ENCODE measurements around the gene PSD4.
"Not testable (repeated sequence)": the region's sequence is repeated elsewhere in the genome, so short reads cannot be mapped to it uniquely, and the experiment has no call there.

Gene PSD4

GRCh38 chr2:113225263-113226259 lies 51.8 kb downstream of the PSD4 start:
- peak; percentile 8 for DNase-seq

GRCh38 chr2:113226462-113226861 lies 52.7 kb downstream of the PSD4 start:
- no peak for DNase-seq

- no peak for DNase-seq
Measured at GRCh38 chr2:113227290-113227689, 53.5 kb downstream of the PSD4 start.

GRCh38 chr2:113227698-113228097 lies 53.9 kb downstream of the PSD4 start:
- DNase-seq: no peak

DNA sequence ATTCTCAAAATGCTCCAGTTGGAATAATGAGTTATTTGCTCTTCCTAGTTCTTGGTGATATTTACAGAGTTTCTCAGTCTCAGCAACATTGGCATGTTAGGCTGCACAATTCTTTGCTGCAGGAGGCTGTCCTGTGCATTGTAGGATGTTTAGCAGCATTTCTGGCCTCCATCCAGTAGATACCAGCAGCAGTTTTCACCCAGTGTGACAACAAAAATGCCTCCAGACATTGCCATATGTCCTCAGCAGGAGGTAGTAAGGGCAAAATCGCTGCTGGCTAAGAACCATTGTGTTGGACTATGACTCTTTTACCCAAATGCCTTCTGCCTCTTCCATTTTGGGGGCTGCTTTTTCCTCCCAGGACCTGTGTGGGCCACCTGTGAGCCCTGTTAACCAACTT lies 54.6 kb downstream of the PSD4 start:
- DNase-seq: no peak

DNA sequence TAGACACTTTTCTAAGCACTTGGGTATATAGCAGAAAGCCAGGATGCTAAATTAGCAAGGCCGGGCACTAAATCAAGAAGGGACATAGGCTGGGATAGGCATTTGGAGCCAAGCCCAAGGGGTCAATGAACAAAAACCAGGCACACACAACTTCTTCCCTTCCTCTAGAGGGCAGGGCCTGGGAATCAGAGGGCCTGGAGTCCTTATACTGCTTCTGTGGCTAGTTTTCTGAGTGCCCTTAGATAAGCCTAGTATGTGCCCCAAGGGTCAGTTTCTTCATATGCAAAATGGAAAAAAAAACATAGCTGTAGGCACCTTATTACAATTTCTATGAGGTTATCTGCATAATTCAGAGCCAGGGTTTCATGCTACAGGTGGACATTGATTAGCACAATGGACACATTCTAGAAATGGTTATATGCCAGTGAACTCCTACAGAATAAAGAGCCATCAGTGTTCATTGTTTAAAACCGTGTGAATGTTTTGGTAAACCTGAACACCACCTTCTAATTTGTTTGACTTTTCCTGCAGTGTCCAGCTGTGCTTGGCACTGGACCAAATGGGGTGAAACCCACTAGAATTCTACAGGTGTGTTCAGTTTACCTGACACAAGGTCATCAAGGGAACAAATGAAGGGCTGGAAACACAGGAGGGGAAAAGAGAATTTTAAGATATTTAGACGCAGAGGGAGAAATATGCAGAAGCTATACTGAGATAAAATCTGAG lies 55.4 kb downstream of the PSD4 start:
- DNase-seq: no peak

GRCh38 chr2:113229795-113230194 lies 56.0 kb downstream of the PSD4 start:
- DNase-seq: peak; percentile 30

GRCh38 chr2:113230531-113230930 lies 56.8 kb downstream of the PSD4 start:
- DNase-seq: peak; percentile 93

DNA sequence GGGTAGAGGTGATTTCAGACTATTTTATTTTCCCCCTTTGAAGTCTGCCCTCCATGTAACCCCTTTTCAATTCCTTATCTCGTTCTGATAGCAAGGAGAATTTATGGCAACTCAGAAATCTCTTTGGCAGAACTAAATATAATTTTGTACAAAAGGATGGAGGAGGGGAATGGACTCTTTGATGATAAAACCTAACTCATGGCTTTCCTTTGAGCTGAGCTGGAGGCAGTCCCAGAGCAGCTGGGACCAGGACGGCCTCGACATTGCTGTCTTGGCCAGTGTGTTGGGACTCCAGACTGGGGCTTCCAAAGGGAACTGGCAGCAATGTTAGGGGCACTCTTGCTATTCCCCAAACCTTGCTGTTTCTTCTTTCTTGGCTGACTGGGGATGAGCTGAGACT lies 57.3 kb downstream of the PSD4 start:
- no peak for DNase-seq

DNA sequence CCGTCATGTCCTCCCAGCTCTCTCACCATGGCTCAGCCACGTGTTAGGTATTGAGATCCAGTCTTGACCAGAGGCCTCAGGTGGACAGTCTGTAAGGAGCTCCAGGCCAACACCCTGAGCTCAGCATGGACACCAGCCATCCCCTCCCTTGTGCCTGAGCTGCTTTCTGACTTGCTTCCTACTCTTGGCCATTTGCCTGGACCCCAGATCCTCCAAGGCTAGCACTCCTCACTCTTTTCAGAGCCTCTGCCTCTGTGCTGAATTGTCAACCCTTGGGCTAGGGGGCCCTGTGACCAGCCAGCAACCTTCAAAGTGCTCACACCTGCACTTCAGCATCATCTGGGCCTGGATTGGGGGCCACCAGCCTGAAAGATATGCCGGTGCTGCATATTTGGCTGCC lies 58.4 kb downstream of the PSD4 start:
- no peak for DNase-seq

- DNase-seq: peak; percentile 84
Measured at GRCh38 chr2:113232740-113233139, 59.0 kb downstream of the PSD4 start.

DNA sequence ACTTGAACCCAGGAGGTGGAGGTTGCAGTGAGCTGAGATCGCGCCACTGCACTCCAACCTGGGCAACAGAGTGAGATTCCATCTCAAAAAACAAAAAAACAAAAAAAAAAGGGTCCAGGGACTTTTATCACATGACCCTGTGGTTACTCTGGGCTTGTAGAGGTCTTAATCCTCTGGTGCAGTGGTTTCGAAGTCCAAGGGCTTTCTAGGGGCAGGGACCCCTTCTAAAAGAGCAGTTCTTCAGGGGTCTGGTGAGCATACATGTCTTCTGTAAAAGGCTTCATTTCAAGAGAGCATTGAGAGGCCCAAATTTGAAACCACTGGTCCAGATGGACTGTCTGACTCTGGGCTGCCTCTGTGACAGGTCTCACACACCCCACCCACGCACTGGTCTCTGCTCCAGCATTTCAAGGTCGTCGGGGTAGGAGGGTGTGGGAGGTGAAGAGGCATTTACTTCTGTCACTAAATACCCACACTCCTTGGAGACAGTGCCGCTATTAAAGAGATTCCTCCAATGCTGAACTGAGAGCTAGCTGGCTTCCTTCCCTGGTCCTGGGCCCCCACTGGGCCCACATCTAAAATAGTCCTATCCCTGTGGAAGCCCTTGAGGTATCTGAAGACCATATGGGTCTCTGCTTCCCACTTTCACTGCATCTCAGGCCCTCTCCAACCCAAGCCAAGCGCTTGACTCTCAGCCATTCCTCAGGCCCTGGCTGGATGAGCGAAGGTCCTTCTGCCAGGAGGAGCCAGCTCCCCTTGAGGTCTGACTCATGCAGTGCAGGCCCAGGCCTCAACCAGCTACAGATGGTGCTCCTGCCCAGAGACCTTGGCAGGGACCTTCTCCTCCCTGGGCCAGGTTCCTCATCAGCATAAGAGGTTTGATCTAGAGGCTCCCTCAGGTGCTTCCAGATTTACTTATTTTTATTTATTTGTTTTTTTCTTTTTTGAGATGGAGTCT lies 60.1 kb downstream of the PSD4 start:
- DNase-seq: peak; percentile 33

DNA sequence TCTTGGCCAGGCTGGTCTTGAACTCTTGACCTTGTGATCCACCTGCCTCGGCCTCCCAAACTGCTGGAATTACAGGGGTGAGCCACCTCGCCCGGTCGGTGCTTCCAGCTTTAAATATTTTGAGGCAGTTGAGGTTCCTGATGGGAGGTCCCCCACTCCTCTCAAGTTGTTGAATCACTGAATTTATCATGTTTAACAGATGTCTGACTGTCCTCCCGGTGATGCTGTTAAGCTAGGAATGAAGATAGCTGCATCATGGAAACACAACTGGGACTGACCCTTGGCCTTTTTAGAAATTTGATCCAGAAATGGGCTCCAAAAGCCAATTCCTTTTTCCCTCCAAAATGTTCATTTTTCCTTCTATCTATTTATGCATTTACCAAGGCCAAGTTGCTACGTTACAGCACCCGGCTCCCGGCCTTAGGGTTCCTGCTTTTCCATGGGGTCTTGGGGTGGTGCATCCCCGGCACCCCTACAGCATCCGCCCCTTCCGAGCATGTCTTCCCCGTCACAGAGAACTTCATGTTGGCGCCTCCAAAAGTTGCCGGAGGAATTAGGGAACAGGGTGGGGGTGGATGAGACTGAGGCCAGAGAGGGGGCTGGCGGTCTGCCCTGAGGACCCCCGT lies 61.1 kb downstream of the PSD4 start:
- DNase-seq: no peak

DNA sequence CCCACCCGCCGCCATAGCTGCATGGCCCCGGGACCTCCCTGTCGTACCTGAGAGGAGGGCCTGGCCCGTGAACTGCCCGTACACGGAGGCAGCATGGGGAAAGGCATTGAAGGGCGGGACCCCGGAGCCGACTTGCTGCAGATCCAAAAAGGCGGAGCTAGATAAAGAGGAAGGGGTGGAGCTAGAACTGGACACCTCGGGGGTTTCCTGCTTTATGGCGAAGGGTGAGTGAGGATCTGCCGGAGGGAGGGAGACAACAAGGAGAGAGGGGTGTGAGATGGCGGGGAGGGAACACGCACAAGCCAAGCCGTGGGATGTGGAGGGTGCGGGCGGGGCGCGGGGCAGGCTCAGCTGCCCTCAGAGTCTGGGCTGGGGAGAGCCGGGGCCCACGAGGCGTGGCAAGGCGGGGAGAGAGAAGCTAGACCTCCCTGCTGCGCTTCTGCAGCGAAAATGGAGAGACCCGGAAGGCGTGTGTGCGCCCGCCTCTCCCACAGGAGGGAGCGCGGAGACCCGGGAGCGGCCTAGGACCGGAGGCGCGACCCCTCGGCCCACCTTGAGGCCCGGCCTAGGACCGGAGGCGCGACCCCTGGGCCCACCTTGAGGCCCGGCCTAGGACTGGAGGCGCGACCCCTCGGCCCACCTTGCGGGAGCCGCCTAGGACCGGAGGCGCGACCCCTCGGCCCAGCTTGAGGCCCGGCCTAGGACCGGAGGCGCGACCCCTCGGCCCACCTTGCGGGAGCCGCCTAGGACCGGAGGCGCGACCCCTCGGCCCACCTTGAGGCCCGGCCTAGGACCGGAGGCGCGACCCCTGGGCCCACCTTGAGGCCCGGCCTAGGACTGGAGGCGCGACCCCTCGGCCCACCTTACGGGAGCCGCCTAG lies 61.8 kb downstream of the PSD4 start:
- DNase-seq: not testable (repeated sequence)

- DNase-seq: no peak
Measured at GRCh38 chr2:113236367-113237159, 62.8 kb downstream of the PSD4 start.

GRCh38 chr2:113237604-113238160 lies 63.9 kb downstream of the PSD4 start:
- no peak for DNase-seq

DNA sequence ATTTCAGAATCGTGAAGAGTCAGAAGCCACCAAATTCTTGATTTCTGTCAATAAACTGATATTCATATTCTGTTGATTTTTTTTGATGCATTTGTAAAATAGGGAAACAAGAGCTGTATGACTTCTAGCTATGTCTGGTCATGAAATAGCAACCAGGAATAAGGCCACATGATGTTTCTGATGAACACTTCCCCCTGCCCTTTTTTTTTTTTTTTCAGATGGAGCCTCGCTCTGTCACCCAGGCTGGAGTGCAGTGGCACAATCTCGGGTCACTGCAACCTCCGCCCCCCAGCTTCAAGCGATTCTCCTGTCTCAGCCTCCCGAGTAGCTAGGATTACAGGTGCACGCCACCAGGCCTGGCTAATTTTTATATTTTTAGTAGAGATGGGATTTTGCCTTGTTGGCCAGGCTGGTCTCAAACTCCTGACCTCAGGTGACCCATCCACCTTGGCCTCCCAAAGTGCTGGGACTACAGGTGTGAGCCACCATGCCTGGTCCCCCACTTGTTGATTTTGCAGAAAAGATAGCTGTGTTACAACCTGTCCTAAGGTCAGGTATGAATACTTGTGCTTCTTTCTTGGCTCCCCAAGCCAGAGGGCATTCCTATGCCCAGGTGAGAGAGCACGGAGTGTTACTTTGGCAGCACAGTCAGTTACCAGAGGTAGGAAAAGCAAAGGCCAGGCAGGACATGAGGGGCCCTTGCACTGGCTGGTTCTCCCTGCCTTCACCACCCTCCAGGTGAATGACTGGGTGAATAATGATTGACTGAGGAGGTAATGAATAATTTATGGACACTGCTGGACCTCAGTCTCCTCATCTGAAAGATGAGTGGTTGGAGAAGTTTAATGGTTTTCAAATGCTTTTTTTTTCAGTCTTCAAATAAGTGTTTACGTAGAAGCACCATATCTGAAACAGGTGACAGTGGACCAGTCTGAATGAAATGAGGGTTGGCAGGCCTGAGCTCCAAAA lies 65.4 kb downstream of the PSD4 start:
- DNase-seq: peak; percentile 30

- DNase-seq: no peak
Measured at GRCh38 chr2:113240150-113240914, 66.6 kb downstream of the PSD4 start.
